Naive B cell (primary cell): Measurements from ENCODE around the gene MBTPS2. TPM values are rescaled to one million over a fixed set of nuclear protein-coding genes. Genes with fewer than 3 reads are reported as not detected.
A peak's percentile ranks its signal among the peaks of the same experiment; 100 is the strongest.

Experiments
- ATAC-seq, 2 donors: fragments of 150-1000 bp; cut with Tn5 transposase; 2 replicates each; pipeline ENCODE4 v1.10.0; 2021; ENCODE audit warnings: low read depth in 2 of 2, mild to moderate bottlenecking in 2 of 2, moderate library complexity in 2 of 2
- DNase-seq: peaks from one replicate; pipeline ENCODE4 v3.0.0; 2022
- H3K27ac Mint-ChIP-seq, 6 donors: one replicate each; pipeline ENCODE4 v1.8.0; 2020 to 2022; ENCODE audit warnings: mild to moderate bottlenecking in 6 of 6, mixed read lengths in 6 of 6, moderate library complexity in 5 of 6, inconsistent platforms in 2 of 6
- H3K27me3 Mint-ChIP-seq, 3 donors: one replicate each; pipeline ENCODE4 v1.8.0; 2021 to 2022; ENCODE audit warnings: mixed read lengths in 3 of 3, mild to moderate bottlenecking in 1 of 3
- H3K36me3 Mint-ChIP-seq, 2 donors: one replicate each; pipeline ENCODE4 v1.8.0; 2020 to 2022; ENCODE audit warnings: mixed read lengths in 2 of 2, inconsistent platforms in 1 of 2, mild to moderate bottlenecking in 1 of 2
- H3K4me1 Mint-ChIP-seq, 3 donors: one replicate each; pipeline ENCODE4 v1.8.0; 2020 to 2022; ENCODE audit warnings: mixed read lengths in 3 of 3, inconsistent platforms in 1 of 3, mild to moderate bottlenecking in 1 of 3, moderate library complexity in 1 of 3
- H3K4me3 Mint-ChIP-seq, 8 donors: one replicate each; pipeline ENCODE4 v1.8.0; 2020 to 2022; ENCODE audit warnings: mild to moderate bottlenecking in 8 of 8, mixed read lengths in 8 of 8, moderate library complexity in 8 of 8, inconsistent platforms in 2 of 8
- H3K9me3 Mint-ChIP-seq, 7 donors: one replicate each; pipeline ENCODE4 v1.8.0; 2020 to 2022; ENCODE audit warnings: mixed read lengths in 7 of 7, mild to moderate bottlenecking in 5 of 7, inconsistent platforms in 2 of 7, moderate library complexity in 1 of 7
- polyA plus RNA-seq, 6 donors: library from polyadenylated mRNA; unstranded; fragments of 300-500 nt; fragmentation: Illumina TruSeq; gene quantifications; one replicate each; pipeline ENCODE4 v1.2.3, GENCODE V29; 2021; ENCODE audit warnings: low read depth in 6 of 6

Gene MBTPS2
- polyA plus RNA-seq, 6 donors from 2014 or later = 5.4 to 7.9 (median 6.2) TPM

DNA sequence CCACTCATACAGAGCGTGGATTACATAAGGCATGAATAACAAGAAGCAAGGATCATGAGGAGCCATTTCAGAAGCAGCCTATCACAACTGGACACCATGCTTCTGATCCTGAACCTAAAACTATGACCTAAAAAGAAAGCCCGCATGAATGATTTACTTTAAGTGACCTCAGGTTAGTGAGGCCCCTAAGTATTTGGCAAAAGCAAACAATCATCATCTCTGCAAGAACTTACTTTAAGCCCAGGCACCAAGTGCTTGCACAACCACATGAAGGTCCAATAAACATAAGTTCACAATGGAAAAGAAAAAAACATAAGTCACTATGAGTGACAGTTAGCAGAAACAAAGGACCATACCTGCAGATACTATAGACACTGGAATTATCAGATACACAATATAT is 7.9 kb upstream of the MBTPS2 start:
- peak overlapping the region in 1 of 6 donors; percentile 23 for H3K27ac Mint-ChIP-seq
- H3K4me1 Mint-ChIP-seq = peaks cover 0 to 5% (median 0%) of the 10 kb centered on the region in 3 donors
- peaks cover 7 to 21% (median 17%) of the 10 kb centered on the region in 3 donors for H3K27me3 Mint-ChIP-seq
- ATAC-seq (no peak), DNase-seq (no peak)
- H3K4me3 Mint-ChIP-seq = no peak overlapping the region
- H3K9me3 Mint-ChIP-seq = no peaks in the 10 kb centered on the region
- H3K36me3 Mint-ChIP-seq = no peaks in the 10 kb centered on the region

DNA sequence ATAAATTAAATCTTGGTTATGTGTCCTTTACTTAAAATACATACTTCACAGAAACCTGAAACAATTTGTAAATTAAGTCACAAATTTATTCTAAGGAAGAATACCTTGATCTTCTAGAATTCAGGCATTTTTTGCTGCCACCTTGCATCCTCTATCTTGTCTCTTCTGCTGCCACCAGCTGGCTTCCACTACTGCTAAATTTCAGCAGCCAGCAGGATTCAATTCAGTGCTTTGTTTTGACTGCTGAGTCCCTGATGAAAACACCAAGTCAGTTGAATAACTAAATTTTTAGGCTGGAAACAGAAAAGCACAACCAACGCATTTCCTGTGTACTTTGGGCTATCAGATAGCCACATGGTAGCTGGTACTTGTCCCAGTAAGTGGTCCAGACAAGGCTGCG is 2.4 kb upstream of the MBTPS2 start:
- Mint-ChIP-seq H3K4me3 (peak overlapping the region in 1 of 8 donors; percentile 33), H3K36me3 (no peaks in the 10 kb centered on the region), H3K9me3 (no peaks in the 10 kb centered on the region), H3K27me3 (peaks cover 3 to 8% (median 6%) of the 10 kb centered on the region in 3 donors), H3K4me1 (peaks cover 4 to 10% (median 8%) of the 10 kb centered on the region in 3 donors), H3K27ac (no peak overlapping the region)
- ATAC-seq (no peak), DNase-seq (no peak)

DNA sequence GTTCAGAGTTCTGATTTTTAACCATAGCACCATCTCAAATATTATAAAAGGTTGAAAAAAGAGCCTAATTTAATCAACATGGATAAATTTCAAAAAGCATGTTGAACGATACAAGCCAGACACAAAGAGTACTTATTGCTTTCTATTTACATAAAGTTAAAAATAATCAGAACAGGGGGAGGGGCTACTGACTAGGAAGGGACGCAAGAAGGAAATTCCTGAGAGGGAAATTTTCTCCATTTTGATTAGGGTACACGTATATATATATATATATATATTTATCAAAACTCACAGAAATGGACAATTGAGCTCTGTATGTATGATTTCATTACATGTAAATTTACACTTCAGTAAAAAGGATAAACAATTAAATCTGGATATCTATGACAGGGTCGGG is 482 bp upstream of the MBTPS2 start:
- H3K36me3 Mint-ChIP-seq = peaks cover 0 to 4% of the 10 kb centered on the region in 2 donors
- peak overlapping the region; percentile 83 to 96 (median 92) for H3K4me3 Mint-ChIP-seq
- DNase-seq (no peak), ATAC-seq (peak; percentile 29)
- no peaks in the 10 kb centered on the region for H3K9me3 Mint-ChIP-seq
- H3K4me1 Mint-ChIP-seq = peaks cover 4 to 10% (median 8%) of the 10 kb centered on the region in 3 donors
- peak overlapping the region; percentile 70 to 96 (median 90) for H3K27ac Mint-ChIP-seq
- H3K27me3 Mint-ChIP-seq = peaks cover 0 to 6% (median 0%) of the 10 kb centered on the region in 3 donors

DNA sequence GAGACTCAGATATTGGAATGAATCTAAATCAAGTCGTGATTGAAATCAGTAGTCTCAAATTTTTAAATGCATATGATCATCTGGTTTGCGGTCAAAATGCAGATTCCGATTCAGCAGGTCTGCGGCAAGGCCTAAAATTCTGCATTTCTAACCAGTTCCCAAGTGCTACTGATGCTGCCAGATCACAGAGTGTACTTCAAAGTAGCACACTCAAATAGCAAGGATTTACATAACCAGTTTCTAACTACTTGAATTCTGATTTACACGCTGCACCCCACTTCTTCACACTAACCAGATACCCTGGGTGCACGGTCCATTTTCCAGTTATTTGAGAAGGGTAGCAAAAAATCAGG is 752 bp downstream of the MBTPS2 start:
- H3K36me3 Mint-ChIP-seq = peaks cover 0 to 4% of the 10 kb centered on the region in 2 donors
- ATAC-seq (no peak), DNase-seq (no peak)
- H3K27me3 Mint-ChIP-seq = peaks cover 0 to 6% (median 0%) of the 10 kb centered on the region in 3 donors
- H3K9me3 Mint-ChIP-seq = no peaks in the 10 kb centered on the region
- peak overlapping the region in 3 of 6 donors; percentile 18 to 89 (median 20) for H3K27ac Mint-ChIP-seq
- peaks cover 4 to 10% (median 10%) of the 10 kb centered on the region in 3 donors for H3K4me1 Mint-ChIP-seq
- peak overlapping the region; percentile 83 to 96 (median 92) for H3K4me3 Mint-ChIP-seq

DNA sequence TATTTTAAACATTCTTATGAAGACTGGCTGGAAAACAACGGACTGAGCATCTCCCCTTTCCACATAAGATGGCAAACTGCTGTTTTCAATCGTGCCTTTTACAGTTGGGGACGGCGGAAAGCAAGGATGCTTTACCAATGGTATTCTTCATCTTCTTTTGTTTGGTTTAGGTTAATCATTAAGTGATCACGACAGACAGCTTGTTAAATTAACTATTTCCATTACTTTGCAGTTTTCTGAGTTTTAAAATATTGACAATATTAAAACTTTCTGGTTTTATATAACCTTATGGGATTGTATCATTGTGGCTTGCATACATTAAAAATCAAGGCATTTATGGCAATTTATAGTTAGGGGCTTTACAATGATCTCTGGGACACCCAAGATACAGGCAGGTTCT is 3.8 kb downstream of the MBTPS2 start:
- Mint-ChIP-seq H3K27ac (no peak overlapping the region), H3K4me1 (peaks cover 4 to 13% (median 10%) of the 10 kb centered on the region in 3 donors), H3K27me3 (no peaks in the 10 kb centered on the region), H3K9me3 (no peaks in the 10 kb centered on the region), H3K36me3 (peaks cover 0 to 4% of the 10 kb centered on the region in 2 donors), H3K4me3 (peak overlapping the region in 1 of 8 donors; percentile 29)
- no peak for DNase-seq
- ATAC-seq = no peak

DNA sequence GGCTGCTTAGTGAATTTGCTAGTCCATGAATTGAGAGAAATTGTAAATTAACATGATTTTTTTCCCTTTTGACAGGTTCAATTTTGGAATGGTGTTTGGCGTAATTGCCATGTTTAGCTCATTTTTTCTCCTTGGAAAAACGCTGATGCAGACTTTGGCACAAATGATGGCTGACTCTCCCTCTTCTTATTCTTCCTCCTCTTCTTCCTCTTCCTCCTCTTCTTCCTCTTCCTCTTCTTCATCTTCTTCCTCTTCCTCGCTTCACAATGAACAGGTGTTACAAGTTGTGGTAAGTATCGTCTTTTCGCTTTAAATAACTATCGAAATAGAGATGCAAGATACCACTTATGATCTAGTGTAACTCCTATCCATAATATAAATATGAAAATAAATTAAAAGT is 5.7 kb downstream of the MBTPS2 start:
- Mint-ChIP-seq H3K9me3 (no peaks in the 10 kb centered on the region), H3K27ac (peak overlapping the region in 1 of 6 donors; percentile 88), H3K27me3 (no peaks in the 10 kb centered on the region), H3K4me3 (no peak overlapping the region), H3K4me1 (peaks cover 3 to 11% (median 9%) of the 10 kb centered on the region in 3 donors), H3K36me3 (peaks cover 0 to 4% of the 10 kb centered on the region in 2 donors)
- no peak for ATAC-seq
- DNase-seq = no peak

DNA sequence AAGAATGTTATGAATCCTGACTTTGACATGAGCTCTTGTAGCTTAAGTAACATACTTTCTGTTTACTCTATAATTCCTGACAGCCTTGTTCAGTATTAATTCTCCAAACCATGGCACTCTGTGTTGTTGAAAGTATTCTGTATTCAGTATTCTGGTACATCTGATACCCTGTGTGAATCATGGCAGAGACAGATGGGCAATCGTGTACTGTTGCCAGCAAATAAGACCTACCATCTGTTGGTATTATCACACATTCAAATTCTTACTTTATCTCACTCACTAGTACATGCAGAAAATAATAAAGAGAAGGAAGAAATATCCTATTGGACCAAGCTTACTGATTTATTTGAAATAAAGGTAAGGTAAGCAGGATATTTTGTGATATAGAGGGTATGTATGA is 7.9 kb downstream of the MBTPS2 start:
- no peaks in the 10 kb centered on the region for H3K9me3 Mint-ChIP-seq
- H3K27me3 Mint-ChIP-seq = no peaks in the 10 kb centered on the region
- no peak overlapping the region for H3K27ac Mint-ChIP-seq
- DNase-seq (no peak), ATAC-seq (no peak)
- H3K4me1 Mint-ChIP-seq = peaks cover 0 to 5% (median 0%) of the 10 kb centered on the region in 3 donors
- H3K4me3 Mint-ChIP-seq = no peak overlapping the region
- H3K36me3 Mint-ChIP-seq = peaks cover 0 to 4% of the 10 kb centered on the region in 2 donors

DNA sequence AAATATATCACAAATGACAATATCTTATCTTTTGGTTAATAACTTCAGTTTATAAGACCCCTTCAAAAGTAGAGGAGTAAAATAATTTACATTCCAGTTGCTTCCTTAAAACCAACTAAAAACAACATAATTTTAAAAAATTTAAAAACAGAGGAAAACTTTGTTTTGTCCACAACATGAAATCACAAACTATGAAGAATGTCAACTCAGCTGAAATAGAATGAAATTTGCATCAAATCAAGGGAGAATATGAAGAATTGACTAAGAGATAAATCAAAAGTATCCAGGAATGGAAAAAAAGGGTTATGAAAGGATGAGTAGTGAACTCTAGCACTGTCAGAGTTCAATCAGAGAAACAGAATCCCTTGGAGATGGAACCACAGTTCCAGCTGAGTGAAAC is 14.2 kb downstream of the MBTPS2 start:
- DNase-seq (no peak), ATAC-seq (no peak)
- peaks cover 0 to 4% (median 0%) of the 10 kb centered on the region in 7 donors for H3K9me3 Mint-ChIP-seq
- peaks cover 0 to 2% (median 0%) of the 10 kb centered on the region in 3 donors for H3K4me1 Mint-ChIP-seq
- H3K27ac Mint-ChIP-seq = no peak overlapping the region
- peaks cover 7 to 14% of the 10 kb centered on the region in 2 donors for H3K36me3 Mint-ChIP-seq
- H3K27me3 Mint-ChIP-seq = no peaks in the 10 kb centered on the region
- H3K4me3 Mint-ChIP-seq = no peak overlapping the region

DNA sequence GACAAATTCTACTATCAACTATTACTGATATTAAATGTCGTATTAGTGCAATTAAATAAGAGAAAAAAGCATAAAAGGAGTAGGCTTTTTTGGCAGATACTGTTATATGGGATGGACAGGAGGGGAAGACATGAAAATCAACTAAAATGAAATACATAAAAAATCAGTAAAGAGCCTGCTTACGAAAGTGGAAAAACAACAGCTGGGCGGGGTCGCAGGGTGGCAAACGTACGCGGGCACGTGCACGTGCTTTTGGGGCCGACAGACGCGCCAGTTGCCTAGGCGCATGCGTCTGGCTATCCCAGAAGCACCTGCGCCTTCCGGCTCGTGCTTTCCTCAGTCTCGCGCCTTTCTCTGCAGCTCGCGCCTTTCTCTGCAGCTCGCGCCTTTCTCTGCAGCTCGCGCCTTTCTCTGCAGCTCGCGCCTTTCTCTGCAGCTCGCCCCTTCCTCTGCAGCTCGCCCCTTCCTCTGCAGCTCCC is 16.6 kb downstream of the MBTPS2 start, which contains the start of gene YY2:
Gene YY2, plus strand, starts transcription at position 51 of the 479 bp plus-strand sequence. CDS start 498 bp downstream, outside the sequence.
- H3K27me3 Mint-ChIP-seq = no peaks in the 10 kb centered on the region

DNA sequence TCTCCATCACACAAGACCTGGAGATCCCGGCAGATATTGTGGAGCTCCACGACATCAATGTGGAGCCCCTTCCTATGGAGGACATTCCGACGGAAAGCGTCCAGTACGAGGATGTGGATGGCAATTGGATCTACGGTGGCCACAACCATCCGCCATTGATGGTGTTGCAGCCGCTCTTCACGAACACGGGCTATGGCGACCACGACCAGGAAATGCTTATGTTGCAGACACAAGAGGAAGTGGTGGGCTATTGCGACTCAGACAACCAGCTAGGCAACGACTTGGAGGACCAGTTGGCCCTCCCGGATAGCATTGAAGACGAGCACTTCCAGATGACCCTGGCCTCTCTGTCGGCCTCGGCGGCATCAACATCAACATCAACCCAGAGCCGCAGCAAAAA is 17.1 kb downstream of the MBTPS2 start:
- Mint-ChIP-seq H3K27me3 (no peaks in the 10 kb centered on the region), H3K36me3 (peaks cover 7 to 14% of the 10 kb centered on the region in 2 donors), H3K4me3 (no peak overlapping the region), H3K27ac (no peak overlapping the region), H3K4me1 (peaks cover 0 to 2% (median 0%) of the 10 kb centered on the region in 3 donors), H3K9me3 (peaks cover 0 to 4% (median 0%) of the 10 kb centered on the region in 7 donors)
- ATAC-seq = no peak
- DNase-seq = no peak

More for the DNA sequence above, 16.6 kb downstream of the MBTPS2 start, which contains the start of gene YY2:
- no peak within 1 kb of the TSS for H3K27ac Mint-ChIP-seq
- peaks cover 0 to 2% (median 0%) of the 10 kb centered on the region in 3 donors for H3K4me1 Mint-ChIP-seq
- DNase-seq (no peak), ATAC-seq (no peak)
- peaks cover 0 to 4% (median 0%) of the 10 kb centered on the region in 7 donors for H3K9me3 Mint-ChIP-seq
- peak within 1 kb of the TSS in 1 of 8 donors; percentile 50 for H3K4me3 Mint-ChIP-seq
- H3K36me3 Mint-ChIP-seq = peaks cover 7 to 14% of the 10 kb centered on the region in 2 donors

DNA sequence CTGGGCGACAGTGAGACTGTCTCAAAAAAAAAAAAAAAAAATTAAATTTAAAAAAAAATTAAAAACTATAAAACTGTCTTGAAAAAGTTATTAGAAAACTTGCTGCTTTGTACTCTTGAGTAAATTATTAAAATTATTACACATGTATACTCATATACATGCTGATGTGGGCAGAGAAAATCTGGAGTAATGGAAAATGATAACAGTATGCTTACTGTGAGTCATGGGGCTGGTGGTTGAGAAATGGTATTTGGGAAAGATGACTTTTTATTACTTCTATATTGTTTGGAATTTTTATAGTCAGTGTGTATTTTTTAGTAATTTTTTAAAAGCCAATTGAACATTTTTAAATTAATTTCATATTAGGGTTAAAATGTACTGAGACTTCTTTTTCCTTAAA is 23.8 kb downstream of the MBTPS2 start:
- no peaks in the 10 kb centered on the region for H3K27me3 Mint-ChIP-seq
- H3K27ac Mint-ChIP-seq = no peak overlapping the region
- no peaks in the 10 kb centered on the region for H3K9me3 Mint-ChIP-seq
- DNase-seq (no peak), ATAC-seq (no peak)
- no peaks in the 10 kb centered on the region for H3K36me3 Mint-ChIP-seq
- no peak overlapping the region for H3K4me3 Mint-ChIP-seq
- peaks cover 0 to under 1% (median 0%) of the 10 kb centered on the region in 3 donors for H3K4me1 Mint-ChIP-seq

DNA sequence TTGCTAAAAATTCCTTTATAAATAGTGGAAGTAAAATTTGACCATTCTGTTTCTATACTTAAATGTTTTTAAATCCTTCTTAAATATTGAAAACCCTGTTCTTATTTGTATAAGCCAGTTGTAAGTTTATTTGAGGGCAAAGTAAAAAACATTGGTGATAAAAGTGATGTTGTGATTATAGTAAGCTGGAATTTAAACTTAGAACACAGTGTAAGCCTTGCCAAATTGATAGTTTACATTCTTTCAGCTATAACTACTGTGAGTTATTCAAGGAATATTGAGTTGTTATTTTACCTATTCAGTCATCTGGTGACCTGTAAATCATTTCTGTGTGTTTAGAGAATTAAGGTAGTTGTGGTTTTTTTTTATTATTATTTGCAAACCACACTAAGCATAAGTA is 26.0 kb downstream of the MBTPS2 start:
- DNase-seq = no peak
- Mint-ChIP-seq H3K4me1 (no peaks in the 10 kb centered on the region), H3K9me3 (no peaks in the 10 kb centered on the region), H3K4me3 (no peak overlapping the region), H3K36me3 (no peaks in the 10 kb centered on the region), H3K27me3 (no peaks in the 10 kb centered on the region), H3K27ac (no peak overlapping the region)
- ATAC-seq = no peak

DNA sequence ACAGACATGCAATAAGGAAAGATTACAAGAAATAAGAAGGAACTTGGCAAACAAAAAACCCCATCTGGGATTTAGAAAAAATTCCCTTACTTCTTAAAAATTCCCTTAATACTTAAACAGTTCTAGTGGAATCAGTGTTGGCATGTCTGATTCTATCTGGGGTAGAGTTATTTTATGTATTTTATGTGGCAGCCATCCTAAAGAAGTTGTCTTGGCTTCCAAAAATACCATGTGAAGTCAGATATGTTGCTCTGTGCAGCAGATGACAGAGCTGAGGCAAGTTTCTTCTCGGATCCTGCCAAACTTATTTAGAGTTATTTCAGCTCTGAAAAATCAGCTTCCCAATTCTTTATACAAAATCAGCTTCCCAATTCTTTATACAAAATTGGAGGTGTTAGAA is 31.1 kb downstream of the MBTPS2 start:
- Mint-ChIP-seq H3K4me3 (no peak overlapping the region), H3K27ac (no peak overlapping the region), H3K9me3 (no peaks in the 10 kb centered on the region), H3K36me3 (no peaks in the 10 kb centered on the region), H3K27me3 (no peaks in the 10 kb centered on the region), H3K4me1 (no peaks in the 10 kb centered on the region)
- ATAC-seq (no peak), DNase-seq (no peak)

DNA sequence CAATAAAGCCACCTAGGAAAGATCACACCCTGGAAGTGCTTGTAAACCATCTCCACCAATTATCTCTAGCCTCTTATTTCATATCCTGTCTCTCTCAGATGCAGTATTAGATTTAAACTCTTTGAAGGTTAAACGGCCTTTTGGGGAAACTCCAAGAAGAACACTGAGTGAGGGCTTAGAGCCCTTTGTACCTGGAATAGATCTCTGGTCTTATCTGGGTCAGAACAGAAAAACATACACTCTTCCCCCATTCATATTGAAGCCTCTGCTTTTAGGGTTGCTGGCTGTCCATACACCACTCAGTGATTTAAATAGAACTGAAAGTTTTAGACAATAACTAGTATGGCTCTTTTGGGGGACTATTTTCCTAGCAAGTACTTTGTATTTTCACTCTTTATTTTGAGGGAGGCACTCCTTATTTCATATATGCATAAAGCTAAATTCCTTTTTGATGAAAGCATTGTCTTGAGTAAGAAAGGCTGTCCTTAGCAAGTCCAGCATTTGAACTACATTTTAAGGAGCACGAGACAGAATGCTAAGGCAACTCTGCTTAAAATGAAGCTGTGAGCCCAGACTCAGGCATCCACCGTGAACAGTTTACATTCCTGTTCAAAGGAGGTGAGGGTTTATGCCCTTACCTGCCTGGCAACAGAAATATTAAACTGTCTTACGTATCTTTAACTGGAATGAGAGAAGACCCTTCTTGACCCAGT is 33.8 kb downstream of the MBTPS2 start:
- ATAC-seq (no peak), DNase-seq (no peak)
- Mint-ChIP-seq H3K9me3 (no peaks in the 10 kb centered on the region), H3K4me1 (no peaks in the 10 kb centered on the region), H3K27ac (no peak overlapping the region), H3K27me3 (no peaks in the 10 kb centered on the region), H3K4me3 (no peak overlapping the region), H3K36me3 (no peaks in the 10 kb centered on the region)
